GF-D8 (cell line): Measurements from ENCODE around the gene LENEP.

Experiments
- DNase-seq: peaks from one replicate; lab custom pipeline; 2025; lab: John Stamatoyannopoulos, UW

LENEP gene, protein sequence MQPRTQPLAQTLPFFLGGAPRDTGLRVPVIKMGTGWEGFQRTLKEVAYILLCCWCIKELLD

DNA sequence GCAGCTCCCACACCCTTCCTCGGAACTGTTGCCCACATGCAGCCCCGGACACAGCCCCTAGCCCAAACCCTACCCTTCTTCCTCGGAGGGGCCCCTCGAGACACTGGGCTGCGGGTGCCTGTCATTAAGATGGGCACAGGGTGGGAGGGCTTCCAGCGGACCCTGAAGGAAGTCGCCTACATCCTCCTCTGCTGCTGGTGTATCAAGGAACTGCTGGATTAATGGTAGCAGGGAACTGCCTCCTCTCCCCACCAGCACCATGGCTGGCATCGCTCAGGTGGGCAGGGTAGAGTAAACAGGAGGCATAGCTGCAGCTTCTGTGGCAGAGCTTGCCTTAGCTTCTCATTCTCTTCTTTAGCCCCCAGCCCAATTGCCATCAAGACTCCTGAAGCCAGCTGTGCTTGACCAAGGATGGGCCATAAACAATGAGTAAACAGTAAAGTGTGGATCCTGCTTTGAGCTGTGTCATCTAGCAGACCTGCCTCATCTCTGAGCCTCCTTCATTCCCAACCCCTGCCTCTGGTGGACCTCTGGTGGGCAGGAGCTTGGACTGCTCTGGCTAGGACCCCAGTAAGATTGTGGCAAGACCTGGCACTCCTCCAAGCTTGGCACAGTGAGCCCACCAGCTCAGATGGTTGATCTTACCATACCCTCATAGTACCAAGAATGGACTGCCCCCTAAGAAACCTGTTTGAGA is at the start of gene LENEP:
TSS of gene LENEP (plus strand) at position 15 of the 697 bp plus-strand sequence. CDS start at position 37, 22 bp downstream.
- no peak for DNase-seq

DNA sequence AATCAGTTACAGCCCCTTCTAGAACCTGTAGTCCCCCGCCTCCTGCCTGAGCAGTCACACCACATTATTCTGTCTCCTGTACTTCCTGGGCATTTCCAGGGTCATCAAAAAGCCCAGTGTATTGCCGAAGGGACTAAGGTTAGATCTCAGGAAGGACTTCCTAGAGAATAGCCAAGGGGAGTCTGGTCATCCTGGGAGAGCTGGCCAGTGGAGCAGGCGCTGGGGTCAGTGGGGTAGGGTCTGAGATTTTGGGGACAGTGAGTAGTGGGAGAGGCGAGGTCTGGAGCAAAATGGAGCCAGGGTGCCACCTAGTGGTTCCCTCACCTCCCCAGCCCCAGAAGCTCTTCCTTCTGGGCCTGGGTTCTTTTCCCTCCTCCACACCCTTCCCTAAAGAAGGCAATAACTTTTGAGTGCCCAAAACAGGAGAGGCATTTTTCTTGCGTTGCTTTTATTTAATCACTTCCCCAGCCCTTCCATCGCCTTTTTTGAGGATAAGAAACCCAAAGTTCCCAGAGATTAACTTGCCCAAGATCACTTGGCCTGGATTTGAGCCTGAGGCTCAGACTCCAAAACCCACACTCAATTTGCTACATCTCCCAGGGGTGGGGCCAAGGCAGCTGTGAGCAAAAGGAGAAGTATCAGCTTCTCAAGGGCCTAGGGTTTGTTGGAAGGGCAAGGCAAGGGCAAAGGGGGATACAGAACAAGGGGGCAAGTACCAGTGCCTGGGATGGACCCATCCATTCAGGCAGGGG is 49.6 kb upstream of the LENEP start:
- DNase-seq, result peak; percentile 62

DNA sequence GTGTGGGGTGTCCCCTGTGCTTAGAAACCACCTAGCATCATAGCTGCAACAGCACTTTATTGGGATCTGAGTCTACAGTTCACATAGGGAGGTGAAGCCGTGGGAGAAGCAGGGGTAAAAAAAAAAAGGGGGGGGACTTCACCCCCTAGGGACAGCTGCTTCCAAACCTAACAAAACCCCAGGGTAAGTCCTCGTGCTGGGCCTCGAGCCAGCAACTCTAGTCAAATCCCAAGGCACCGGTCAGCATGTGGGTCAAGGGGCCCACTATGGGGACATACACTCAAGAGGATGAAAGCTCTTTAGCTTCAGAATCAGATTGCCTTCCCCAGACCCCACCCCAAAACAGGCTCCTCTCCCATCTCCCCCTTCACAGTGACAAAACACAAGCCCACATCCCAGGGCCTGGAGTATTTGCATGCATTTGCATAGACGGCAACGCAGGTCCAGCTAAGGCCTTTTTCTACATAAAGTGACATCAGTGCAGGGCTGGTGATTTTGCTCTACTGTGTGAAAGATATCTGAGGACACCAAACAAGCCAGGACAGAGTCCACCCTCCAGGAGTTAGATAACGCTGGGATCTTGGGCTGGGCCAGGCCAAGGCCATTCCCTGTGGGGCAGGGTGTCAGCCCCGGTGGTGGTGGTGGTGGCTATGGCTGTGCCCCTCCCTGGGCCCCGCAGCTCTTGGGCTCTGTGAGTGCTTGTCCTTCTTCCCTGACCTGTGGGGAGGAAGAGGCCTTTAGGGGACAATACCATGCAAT is 48.8 kb upstream of the LENEP start:
- no peak for DNase-seq

DNA sequence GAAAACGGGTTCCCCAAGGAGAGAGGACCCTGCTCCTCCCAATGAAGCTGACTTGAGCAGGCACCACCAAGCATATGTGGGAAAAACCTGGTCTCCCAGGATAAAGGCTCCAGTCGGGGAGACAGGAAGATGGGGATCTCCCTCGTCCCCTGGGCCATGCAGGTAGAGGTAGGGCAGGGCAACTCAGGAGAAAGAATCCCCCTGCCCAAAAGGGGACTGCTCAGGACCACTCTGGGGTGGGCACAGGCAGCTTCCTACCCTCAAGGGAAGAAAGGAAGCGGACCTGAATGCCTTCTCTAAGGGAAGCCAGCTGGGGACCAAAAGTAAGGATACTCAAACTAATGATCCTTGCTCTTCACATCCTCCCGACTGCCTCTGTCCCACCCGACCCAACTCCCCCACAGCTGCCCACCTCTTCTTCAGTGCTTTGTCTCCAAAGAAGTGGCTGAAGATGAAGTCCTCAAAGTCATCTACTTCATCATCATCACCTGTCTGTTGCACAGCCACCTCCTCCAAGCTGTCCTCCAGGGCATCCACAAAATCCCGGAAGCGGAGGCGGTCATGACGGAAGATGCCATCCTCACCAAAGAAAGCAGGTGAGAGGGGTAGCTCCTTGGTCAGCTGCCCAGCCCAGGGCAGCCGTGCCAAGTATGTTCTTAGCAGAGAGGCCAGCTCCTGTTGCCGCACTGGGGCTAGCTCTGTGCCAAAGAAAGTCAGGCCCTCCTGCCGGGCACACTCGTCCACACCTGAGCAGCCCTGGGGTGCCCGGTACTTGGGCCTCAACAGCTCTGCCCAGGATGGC is 48.0 kb upstream of the LENEP start:
- DNase-seq, result no peak

DNA sequence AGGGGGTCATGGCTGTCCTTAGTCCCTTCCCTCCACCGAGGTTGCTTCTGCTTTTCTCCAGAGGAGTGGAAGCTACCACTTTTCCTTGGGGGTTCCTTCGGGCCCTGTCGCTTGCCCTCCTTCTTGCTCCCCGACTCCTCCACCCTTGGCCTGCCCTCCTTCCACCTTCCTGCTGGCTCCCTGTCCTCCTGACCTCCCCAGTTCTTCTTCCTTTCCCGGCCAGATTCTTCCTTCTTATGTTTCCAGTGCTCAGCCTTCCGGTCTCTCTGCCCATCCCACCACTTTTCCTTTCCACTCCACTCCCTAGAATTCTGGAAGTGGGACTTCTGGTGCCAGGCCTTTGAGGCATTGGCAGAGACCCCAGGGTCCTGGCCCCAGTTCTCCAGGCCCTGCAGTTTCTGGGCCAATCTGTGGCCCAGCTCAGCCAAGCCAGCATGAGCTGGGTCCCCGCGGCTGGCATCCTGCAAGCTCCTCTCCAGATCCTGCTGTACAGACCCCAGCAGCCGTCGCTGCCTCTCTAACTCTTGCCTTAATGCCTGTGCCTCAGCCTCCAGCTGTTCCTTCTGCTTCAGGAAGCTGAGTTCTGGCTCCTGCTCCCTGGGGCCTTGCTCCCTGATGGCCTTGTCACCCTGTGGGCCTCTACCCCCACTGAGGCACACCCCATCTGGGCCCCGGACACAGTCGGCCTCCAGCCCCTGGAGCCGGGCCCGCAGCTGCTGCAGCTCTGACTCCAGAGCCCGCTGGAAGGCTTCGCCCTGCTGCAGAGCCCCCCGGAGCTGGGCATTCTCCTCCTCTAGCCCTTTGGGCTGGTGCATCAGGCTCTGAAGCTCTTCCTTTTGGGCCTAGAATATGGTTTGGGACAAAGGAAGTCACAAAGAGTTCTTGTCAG is 47.2 kb upstream of the LENEP start:
- DNase-seq, result no peak

DNA sequence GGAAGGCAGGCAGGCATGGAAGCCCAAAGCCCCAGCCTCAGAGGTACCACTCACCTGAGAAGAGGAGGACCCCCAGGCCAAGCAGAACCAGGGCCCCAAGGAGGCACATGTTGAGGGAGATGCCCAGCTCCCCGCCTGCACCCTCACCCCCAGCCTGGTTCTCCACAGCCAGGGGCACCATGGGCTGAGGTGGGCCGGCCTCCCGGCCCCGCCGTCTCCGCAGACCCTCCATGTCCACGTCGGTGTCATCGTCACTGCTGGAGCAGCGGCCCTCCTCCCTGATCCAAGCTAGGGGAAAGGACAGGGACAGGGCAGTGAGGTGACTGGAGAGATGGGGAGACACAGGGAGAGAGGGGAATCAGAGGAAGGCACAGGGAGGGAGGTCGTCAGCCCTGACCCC is 45.3 kb upstream of the LENEP start:
- DNase-seq, result no peak

DNA sequence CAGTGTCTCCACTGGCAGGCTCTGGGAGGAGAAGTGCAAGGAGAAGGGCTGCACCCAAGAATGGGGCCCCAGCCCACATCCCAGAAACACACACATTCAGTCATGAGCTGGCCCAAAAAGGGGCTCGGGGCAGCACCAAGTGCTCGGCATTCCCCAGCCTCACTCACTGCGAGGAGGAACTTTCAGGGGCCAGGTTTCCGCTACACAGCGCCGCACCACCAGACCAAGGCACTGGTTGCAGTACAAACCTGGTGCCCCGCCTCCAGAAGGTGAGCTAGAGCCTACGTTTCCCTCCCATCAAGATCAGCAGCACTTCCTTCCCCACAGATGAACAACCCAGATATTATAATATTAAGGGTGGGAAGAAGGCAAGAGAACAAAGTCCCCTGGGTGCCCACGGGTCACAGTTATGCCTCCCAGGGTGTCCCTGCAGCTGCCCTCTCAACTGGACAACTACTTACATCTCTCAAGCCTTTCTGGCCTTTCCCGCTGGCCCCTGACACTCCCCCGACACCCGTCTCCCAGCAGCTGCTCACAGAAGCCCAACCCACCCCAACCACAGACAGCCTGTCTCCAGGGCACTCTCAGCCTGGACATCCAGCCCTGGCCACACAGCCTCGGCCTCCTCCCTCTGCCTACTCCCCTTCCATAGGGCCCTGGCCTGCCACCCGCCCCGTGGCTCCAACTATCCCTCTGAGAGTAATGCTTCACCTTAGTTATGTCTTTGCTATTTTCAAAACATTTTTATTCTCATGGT is 41.3 kb upstream of the LENEP start:
- DNase-seq, result no peak

DNA sequence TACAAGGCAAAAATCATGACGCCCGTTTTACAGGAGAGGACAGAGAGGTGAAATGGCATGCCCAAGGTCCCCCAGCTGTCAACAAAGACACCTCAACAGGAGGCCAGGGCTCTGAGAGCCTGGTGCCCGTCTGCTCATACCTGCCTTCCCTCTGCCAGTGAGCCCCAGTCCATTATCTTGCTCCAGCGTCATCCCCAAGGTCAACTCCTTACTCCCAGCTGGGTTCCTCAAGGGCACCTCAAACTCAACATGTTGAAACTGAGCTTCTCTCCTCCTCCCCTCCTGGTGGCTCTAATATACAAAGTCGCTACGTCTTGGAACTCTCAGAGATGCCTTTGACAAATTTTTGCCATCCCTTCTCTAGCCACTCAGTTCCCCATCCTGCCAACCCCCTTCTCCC is 40.7 kb upstream of the LENEP start:
- no peak for DNase-seq

DNA sequence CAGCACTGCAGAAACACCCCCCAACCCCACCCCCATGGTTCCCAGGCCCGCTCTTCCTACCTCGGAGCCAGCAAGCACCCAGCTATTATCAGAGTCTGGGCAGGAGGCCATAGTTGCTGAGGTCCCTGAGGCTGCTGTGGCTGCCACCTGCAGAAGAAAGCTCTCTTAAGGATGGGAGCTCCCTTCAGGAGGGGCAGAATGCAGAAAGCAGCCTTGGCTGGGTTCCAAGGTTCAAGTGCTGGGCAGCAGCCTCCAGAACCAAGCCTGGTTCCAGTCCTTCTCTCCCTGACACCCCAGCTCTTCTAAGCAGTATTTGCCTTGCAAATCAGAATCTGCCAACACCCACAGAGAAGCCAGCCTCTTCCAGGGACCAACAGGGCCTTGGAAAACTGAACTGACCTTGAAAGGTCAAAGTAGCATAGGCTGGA is 39.8 kb upstream of the LENEP start:
- DNase-seq, result no peak

DNA sequence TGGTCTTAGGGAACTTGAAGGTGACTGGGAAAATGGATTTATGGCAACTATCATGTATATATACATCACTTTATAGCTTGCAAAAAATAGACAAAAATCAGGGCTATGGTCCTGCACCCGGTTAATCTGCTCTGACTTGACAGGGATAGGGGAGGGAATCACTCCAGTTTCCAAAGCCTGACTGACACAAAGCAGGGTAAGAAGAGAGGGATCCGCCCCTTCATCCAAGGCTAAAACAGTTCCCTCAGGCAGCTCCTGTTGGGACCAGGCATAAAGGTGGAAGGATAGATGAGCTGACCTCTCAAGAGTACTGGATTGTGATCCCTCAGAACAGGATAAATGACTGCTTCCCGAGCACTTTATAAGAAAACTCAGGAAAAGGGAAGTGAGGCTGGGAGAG is 38.8 kb upstream of the LENEP start:
- no peak for DNase-seq

DNA sequence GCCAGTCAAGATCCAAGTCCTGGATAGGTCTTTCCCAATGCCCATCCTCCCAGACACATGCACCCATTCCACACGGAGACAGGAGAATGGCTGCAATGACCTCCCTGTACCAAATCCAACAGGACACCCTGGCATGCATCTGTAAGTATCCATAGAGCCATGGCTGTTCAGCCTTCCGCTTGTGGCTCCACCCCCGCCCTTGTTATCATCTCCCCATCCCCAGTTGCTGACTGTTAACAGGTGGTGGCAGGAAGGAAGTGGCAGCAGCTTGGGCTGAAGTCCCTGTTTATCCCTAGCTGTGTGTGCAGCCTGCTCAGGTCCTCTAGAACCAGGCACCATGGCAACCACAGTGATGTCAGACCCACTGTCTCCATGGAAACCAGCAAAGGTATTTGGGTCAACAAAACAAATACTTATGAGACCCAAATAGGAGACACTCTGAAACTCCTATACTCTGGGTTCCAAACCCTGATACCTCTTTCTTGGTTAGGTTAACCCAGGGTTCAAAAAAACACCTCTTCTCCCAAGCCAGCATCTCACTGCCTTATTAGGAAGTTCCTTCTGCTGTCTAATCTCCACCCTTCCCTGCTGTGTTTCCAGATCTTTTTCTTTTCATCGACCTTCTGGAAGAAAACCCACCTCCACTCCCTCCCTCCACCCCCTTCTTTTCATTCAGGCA is 38.2 kb upstream of the LENEP start:
- DNase-seq, result peak; percentile 39

DNA sequence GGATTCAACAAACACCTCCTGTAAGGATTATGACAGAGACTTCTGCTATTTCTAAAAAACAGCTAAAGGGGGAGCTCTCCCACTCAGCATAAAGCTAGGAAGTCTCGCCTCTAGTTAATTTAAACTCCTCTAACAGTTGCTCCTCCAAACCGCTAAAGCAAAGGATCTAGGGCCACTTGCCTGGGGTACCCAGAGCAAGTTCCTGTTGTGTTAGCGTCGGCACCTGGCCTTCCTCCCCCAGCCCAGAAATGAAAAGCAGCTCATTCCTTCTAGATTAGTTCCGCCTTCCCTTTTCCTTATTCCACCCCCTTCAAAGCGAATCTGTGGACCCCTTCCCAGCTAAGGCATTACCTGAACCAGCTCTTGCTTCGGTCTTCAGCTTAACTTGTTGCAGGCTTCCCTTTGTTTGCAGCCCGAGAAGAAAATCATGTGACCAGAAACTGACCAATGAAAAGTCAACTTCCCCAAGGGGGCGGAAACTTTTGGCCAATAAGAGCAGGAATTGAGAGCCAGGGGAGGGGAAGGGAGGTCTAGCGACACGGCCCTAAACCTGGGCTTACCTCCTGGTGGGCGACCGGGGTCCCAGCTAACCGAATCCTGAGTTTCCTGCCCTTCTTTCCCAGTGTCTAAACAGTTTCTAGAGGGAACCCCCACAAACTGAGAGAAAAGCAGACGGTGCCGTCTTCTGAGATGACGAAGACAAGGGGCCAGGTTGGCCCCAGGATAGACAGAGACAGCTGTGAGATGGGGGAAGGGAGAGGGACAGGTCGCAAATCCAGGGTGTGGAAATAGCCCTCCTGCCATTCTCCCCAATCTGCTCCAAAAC is 37.5 kb upstream of the LENEP start, which contains the start of gene PBXIP1:
TSS of gene PBXIP1 (minus strand) at position 382 of the 826 bp plus-strand sequence. CDS start 2,378 bp downstream, outside the sequence.
- DNase-seq, result peak; percentile 77

DNA sequence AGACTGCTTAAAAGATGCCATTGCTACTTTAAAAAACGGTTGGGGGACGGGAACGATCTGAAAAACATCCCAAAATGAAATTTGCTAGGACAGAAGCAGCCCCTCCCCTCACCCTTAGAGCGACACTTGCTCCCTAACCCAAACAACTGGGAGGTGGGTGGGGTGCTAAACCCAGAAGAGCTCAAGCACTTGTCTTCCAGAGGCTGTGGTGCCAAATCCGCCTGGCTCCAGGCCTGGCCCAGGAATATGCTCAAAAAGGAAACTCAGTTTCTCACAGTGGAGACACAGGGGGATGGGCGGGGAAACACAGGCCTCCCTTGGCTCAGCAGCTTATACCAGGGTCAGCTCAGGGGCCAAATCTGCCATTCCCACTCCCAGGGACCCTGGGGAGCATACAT is 36.8 kb upstream of the LENEP start:
- DNase-seq, result no peak

DNA sequence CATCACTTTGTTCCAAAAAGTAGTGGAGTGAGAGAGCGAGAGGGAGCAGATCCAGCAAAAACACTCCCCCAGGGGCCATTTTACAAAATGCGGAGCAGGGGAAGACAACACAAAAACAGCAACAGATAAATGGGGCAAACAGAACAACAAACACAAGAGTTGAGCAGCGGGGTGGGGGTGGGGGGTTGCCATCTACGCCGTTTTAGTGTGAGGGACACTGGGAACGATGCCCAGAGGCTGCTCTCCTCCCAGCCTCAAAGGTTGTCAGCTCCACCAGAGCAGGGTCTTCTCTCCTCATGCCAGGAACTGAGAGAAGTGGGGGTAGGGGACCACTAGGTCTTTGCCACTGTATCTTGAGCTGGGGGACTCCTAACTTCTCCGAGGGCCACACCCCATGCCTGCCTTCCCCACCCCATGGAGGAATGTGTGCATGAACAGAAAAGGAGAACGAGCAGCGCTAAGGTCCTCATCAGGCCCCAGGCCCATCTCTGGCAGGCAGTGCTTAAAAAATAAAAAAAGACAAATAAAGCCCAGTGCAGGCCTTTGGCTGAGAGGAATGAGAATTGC is 36.2 kb upstream of the LENEP start:
- no peak for DNase-seq

DNA sequence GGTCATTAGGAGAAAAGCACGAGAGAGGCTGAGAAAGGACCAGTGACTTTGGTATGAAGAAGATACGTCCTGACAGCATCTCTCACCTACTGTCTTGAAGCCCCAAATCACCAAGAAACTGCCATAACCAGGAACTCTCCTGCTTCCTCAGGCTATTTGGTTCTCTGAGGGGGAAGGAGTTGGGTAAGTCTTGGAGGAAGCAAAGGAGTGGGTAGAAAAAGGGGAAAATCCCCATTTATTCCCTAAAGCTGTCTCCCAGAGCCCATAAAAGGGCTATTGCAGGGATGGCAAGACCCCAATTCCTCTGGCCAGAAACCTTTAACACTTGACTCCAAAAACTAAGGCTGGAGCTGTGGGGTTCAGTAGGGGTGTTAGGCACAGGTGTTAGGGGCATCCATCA is 35.4 kb upstream of the LENEP start:
- no peak for DNase-seq

DNA sequence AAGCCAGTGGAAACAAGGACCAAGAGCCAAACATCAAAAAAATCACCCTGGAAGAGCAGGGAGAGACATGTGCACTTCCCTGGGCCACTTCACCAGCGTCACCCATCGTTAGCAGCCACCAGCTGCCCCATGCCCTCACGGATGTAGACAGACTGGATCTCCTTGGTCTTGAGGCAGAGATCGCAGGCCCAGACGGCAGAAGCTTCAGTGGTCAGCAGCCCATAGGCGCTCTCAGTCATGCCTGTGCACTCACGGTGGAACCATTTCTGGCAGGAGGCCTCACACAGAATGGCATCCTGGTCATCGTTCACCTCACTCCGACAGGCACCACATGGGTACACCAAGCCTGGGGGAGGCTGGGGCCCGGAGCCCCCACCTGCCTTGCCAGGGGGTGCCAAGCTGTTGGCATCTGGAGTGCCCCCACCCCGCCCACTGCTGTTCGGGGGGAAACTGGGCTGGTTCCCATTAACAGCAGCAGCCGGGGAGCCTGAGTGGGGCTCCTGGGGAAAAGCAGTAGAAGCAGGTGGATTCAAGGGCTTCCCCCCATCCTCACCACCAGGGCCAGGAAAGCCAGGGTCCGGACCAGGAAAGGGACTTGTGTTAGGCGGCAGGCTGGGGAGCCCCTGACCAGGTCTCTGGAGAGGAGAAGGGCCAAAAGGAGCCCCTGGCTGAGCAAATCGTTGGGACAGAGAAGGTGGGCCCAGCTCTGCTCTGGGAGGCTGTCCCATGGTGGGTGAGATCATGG is 34.5 kb upstream of the LENEP start:
- no peak for DNase-seq

DNA sequence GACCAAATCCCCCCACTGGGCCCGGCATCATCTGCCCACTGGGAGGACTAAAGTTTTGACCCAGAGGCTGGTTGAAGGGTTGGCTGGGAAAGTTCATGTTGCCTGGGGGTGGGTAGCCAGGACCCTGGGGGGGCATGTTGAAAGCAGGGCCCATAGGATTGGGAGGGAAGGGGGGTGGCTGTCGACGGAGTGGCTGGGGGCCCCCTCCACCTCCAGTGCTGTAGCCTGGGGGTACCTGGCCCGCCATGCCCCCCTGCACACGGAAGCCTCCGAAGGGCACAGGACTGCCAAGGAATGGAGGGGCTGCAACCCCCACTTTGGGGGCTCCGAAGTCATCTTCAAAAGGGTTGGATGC is 34.0 kb upstream of the LENEP start:
- no peak for DNase-seq
